Stimulated activated CD4-positive, alpha-beta T cell treated with anti-CD3 and anti-CD28 coated beads, Interleukin-1b, Interleukin-23, amount 100 ng/mL, for 4 hours (primary cell): ENCODE measurements around the gene MED14.

ENCODE experiments used
- DNase-seq, 2 donors: peaks; one replicate each; pipeline ENCODE4 v3.0.0-alpha.2; 2020; ENCODE audit warnings: low read depth in 2 of 2

MED14 gene

DNA sequence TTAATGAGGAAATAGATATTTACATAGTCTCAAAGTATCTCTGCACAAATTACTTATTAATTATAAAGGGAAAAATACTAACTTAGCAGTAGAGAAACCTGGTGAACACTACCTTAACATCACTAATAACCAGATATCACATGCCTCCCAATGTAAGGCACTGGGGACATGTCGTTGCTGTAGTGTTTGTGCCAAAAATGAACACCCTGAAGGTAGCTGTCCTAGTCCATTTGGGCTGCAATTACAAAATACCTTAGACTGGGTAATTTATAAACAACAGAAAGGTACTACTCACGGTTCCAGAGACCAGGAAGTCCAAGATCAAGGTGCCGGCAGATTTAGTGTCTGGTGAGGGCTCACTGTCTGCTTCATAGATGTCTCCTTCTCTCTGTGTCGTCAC is 122.8 kb downstream of the MED14 start:
- DNase-seq, result no peak

GRCh38 chrX:40607381-40607780 is 128.0 kb downstream of the MED14 start:
- no peak for DNase-seq

DNA sequence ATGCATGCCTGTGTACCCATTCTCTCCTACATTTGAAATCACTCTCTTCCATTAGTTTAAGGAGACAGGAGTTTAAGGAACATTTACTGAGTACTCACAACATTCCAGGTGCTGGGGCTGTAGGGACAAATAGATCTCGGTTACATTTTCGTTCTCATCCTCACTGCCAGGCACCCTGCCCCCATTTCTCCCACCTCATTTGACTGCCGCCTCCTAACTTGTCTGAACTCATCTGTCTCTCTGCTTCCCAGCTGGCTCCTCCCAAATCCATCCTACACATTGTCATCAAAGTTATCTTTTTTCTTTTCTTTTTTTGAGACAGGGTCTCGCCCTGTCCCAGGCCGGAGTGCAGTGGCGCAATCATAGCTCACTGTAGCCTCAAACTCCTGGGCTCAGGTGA is 131.9 kb downstream of the MED14 start:
- no peak for DNase-seq
